H9 (cell line): ENCODE results near the gene NAP1L1. TPM values are rescaled to one million over a fixed set of nuclear protein-coding genes. Genes with fewer than 3 reads are reported as not detected.

Experiments
- DNase-seq: peaks from one replicate; pipeline ENCODE4 v3.0.0-alpha.2; 2017
- H2AFZ ChIP-seq: one replicate; pipeline ENCODE4 v1.6.1; 2013; ENCODE audit warnings: mild to moderate bottlenecking, low read length, control low read depth, moderate library complexity
- H2AK5ac ChIP-seq: 2 replicates; pipeline ENCODE4 v1.6.1; 2013; ENCODE audit warnings: low read length, control low read depth, mixed read lengths; ENCODE audit not compliant: insufficient read length
- H2BK120ac ChIP-seq: one replicate; pipeline ENCODE4 v1.6.1; 2013; ENCODE audit warnings: low read depth, mild to moderate bottlenecking, low read length, control low read depth, inconsistent platforms; ENCODE audit not compliant: poor library complexity, severe bottlenecking
- H2BK12ac ChIP-seq: 2 replicates; pipeline ENCODE4 v1.6.1; 2013; ENCODE audit warnings: low read length, control low read depth, mixed read lengths, low read depth; ENCODE audit not compliant: insufficient read length
- H2BK15ac ChIP-seq: 2 replicates; pipeline ENCODE4 v1.6.1; 2013; ENCODE audit warnings: low read depth, low read length, control low read depth
- H2BK20ac ChIP-seq: one replicate; pipeline ENCODE4 v1.6.1; 2013; ENCODE audit warnings: low read depth, mild to moderate bottlenecking, low read length, control low read depth, inconsistent platforms; ENCODE audit not compliant: poor library complexity, severe bottlenecking
- H2BK5ac ChIP-seq: 2 replicates; pipeline ENCODE4 v1.6.1; 2013; ENCODE audit warnings: low read length, control low read depth, mixed read lengths; ENCODE audit not compliant: insufficient read length
- H3K14ac ChIP-seq: 2 replicates; pipeline ENCODE4 v1.6.1; 2013; ENCODE audit warnings: low read length, control low read depth; ENCODE audit not compliant: insufficient read depth
- H3K18ac ChIP-seq: 2 replicates; pipeline ENCODE4 v1.6.1; 2013; ENCODE audit warnings: low read depth, mild to moderate bottlenecking, mixed read lengths, low read length, control low read depth; ENCODE audit not compliant: insufficient read length
- H3K23ac ChIP-seq: 2 replicates; pipeline ENCODE4 v1.6.1; 2013; ENCODE audit warnings: low read length, control low read depth, mixed read lengths, low read depth; ENCODE audit not compliant: insufficient read length
- H3K23me2 ChIP-seq: 2 replicates; pipeline ENCODE4 v1.6.1; 2013; ENCODE audit warnings: low read depth, mild to moderate bottlenecking, mixed read lengths, low read length, control low read depth; ENCODE audit not compliant: insufficient read length, poor library complexity, severe bottlenecking
- H3K27ac ChIP-seq: 2 replicates; pipeline ENCODE4 v1.5.1; 2013; ENCODE audit warnings: low read length, control low read depth, mixed read lengths, low read depth; ENCODE audit not compliant: insufficient read length
- H3K27me3 ChIP-seq: 2 replicates; pipeline ENCODE4 v1.6.1; 2013; ENCODE audit warnings: low read length, control low read depth, inconsistent platforms; ENCODE audit not compliant: insufficient read depth
- H3K4ac ChIP-seq: 2 replicates; pipeline ENCODE4 v1.6.1; 2013; ENCODE audit warnings: low read depth, mild to moderate bottlenecking, control low read depth, inconsistent platforms, low read length, moderate library complexity
- H3K4me1 ChIP-seq: 2 replicates; pipeline ENCODE4 v1.6.1; 2013; ENCODE audit warnings: low read length, control low read depth, inconsistent platforms; ENCODE audit not compliant: insufficient read depth
- H3K4me2 ChIP-seq: 2 replicates; pipeline ENCODE4 v1.6.1; 2013; ENCODE audit warnings: low read length, control low read depth, mixed read lengths; ENCODE audit not compliant: insufficient read length, insufficient read depth
- H3K56ac ChIP-seq: 2 replicates; pipeline ENCODE4 v1.6.1; 2013; ENCODE audit warnings: low read depth, mild to moderate bottlenecking, mixed read lengths, low read length, control low read depth; ENCODE audit not compliant: insufficient read length
- H3K79me1 ChIP-seq: 2 replicates; pipeline ENCODE4 v1.6.1; 2013; ENCODE audit warnings: low read depth, mild to moderate bottlenecking, moderate library complexity, low read length, control low read depth, inconsistent platforms; ENCODE audit not compliant: insufficient read depth, poor library complexity, severe bottlenecking
- H3K79me2 ChIP-seq: 2 replicates; pipeline ENCODE4 v1.6.1; 2013; ENCODE audit warnings: low read length, control low read depth, inconsistent platforms; ENCODE audit not compliant: insufficient read depth
- H3K9ac ChIP-seq: 2 replicates; pipeline ENCODE4 v1.6.1; 2013; ENCODE audit warnings: low read length, control low read depth, mixed read lengths; ENCODE audit not compliant: insufficient read length; ENCODE audit errors: extremely low read depth
- H3K9me3 ChIP-seq: one replicate; pipeline ENCODE4 v1.6.1; 2013; ENCODE audit warnings: low read depth, low read length, inconsistent platforms; ENCODE audit not compliant: control insufficient read depth
- H3T11ph ChIP-seq: one replicate; pipeline ENCODE4 v1.6.1; 2013; ENCODE audit warnings: mild to moderate bottlenecking, low read length, control low read depth, inconsistent platforms
- H4K20me1 ChIP-seq: one replicate; pipeline ENCODE4 v1.6.1; 2013; ENCODE audit not compliant: control insufficient read depth, insufficient read length, insufficient read depth
- H4K5ac ChIP-seq: 2 replicates; pipeline ENCODE4 v1.6.1; 2013; ENCODE audit warnings: low read depth, mild to moderate bottlenecking, mixed read lengths, low read length, control low read depth; ENCODE audit not compliant: insufficient read length
- H4K8ac ChIP-seq: replicated peaks from 2 replicates; pipeline ENCODE4 v1.6.1; 2013; ENCODE audit warnings: low read length, control low read depth, mixed read lengths, low read depth; ENCODE audit not compliant: insufficient read length
- H4K91ac ChIP-seq: 2 replicates; pipeline ENCODE4 v1.6.1; 2013; ENCODE audit warnings: low read depth, mild to moderate bottlenecking, moderate library complexity, mixed read lengths, low read length, control low read depth; ENCODE audit not compliant: insufficient read length
- H3K27ac Mint-ChIP-seq, 3 experiments: 2 replicates in 2 of 3; 3 replicates in 1 of 3; pipeline ENCODE4 v1.8.0; 2020 to 2021; ENCODE audit warnings: mixed read lengths in 3 of 3, mild to moderate bottlenecking in 1 of 3, moderate library complexity in 1 of 3
- H3K27me3 Mint-ChIP-seq: 2 replicates; pipeline ENCODE4 v1.8.0; 2021; ENCODE audit warnings: low read depth, mild to moderate bottlenecking, moderate library complexity, mixed read lengths
- H3K36me3 Mint-ChIP-seq, 3 experiments: 2 replicates in 2 of 3; 3 replicates in 1 of 3; pipeline ENCODE4 v1.8.0; 2020 to 2021; ENCODE audit warnings: low read depth in 3 of 3, mixed read lengths in 3 of 3; ENCODE audit not compliant: insufficient read depth in 1 of 3
- H3K4me1 Mint-ChIP-seq, 2 experiments: 2 replicates each; pipeline ENCODE4 v1.8.0; 2020; ENCODE audit warnings: mixed read lengths in 2 of 2
- H3K4me3 Mint-ChIP-seq, 2 experiments: 2 replicates in 1 of 2; 3 replicates in 1 of 2; pipeline ENCODE4 v1.8.0; 2020 to 2021; ENCODE audit warnings: mild to moderate bottlenecking in 2 of 2, mixed read lengths in 2 of 2, moderate library complexity in 1 of 2
- H3K9me3 Mint-ChIP-seq, 2 experiments: 2 replicates in 1 of 2; 3 replicates in 1 of 2; pipeline ENCODE4 v1.8.0; 2020; ENCODE audit warnings: mild to moderate bottlenecking in 2 of 2, mixed read lengths in 2 of 2, moderate library complexity in 1 of 2
- WGBS: extraction: QIAGEN DNeasy Blood & Tissue Kit; methylation state at CpG from one replicate; pipeline ENCODE4 v1.1.7; 2013; ENCODE audit warnings: missing lambda C conversion rate, low lambda C conversion rate, mixed read lengths; ENCODE audit not compliant: insufficient read length; ENCODE audit errors: extremely low coverage; 5-methylcytosine and 5-hydroxymethylcytosine counted together
- total RNA-seq: library from RNA; stranded (reverse); gene quantifications from 2 replicates; pipeline ENCODE4 v1.2.1, GENCODE V29; 2021
- TF ChIP-seq, protein P1 (sequence below): fragments of 200-600 bp; sonication (generic); conservative IDR thresholded peaks from 3 replicates; pipeline ENCODE4 v1.8.0; 2021; ENCODE audit warnings: antibody characterized with exemption, mild to moderate bottlenecking

Gene NAP1L1
- total RNA-seq, 1 experiment from 2014 or later: 1,012 TPM

DNA sequence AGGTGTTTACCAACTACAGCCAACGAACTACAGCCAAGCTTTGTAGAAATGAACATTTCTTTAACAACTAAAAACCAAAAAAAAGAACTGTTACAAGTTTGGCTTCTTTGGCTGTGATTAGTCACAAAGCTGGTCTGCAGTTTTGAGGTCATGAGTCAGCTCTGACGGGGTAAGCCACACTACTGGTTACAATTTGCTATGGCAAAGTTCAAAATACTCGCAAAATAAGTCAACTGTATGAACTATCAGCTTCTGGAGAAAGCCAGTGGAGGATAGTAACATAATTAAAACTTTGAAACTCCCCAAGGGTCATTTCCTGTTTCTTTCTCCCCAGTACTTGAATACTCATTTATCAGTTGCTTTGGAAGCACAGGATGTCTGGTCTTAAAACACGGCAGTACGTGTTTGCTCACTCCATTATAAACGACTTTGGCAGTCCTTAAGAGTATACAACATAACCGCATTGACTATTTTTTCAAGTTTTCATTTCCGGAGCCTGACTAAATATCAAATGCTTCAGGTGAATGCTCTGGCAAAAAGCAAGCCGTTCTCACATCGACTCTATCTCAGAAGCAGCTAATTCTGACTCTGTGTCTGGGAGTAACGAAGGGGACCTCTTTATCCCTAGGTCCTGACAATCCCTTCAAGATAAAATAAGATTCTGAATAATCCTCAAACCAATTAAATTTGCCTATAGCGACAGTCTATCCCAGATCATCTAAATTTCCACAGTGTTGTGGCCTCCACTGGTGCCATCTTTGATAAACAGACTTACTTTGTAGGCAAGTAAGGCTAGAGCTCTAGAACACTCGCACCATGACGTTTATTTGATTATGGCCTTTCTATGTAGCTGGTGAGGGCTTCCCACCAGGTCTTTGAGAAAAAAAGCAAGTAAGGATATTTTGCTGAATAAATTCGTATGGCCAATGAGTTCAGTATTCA, 63.5 kb downstream of the NAP1L1 start:
- H3K14ac ChIP-seq: no peak overlapping the region
- H3K23ac ChIP-seq: no peak overlapping the region
- no peak overlapping the region for H3K9ac ChIP-seq
- no peak overlapping the region for H4K5ac ChIP-seq
- Mint-ChIP-seq H3K9me3 (no peaks in the 10 kb centered on the region), H3K36me3 (no peaks in the 10 kb centered on the region), H3K27me3 (no peaks in the 10 kb centered on the region), H3K27ac (peak overlapping the region in 2 of 3 experiments; percentile 84 to 90; a peak in 3 of 7 replicates), H3K4me3 (no peak overlapping the region; a peak in 1 of 5 replicates), H3K4me1 (peaks cover 41 to 48% of the 10 kb centered on the region in 2 experiments)
- H2AFZ ChIP-seq: no peak overlapping the region
- H2BK15ac ChIP-seq: no peak overlapping the region
- TF ChIP-seq, protein P1, sequence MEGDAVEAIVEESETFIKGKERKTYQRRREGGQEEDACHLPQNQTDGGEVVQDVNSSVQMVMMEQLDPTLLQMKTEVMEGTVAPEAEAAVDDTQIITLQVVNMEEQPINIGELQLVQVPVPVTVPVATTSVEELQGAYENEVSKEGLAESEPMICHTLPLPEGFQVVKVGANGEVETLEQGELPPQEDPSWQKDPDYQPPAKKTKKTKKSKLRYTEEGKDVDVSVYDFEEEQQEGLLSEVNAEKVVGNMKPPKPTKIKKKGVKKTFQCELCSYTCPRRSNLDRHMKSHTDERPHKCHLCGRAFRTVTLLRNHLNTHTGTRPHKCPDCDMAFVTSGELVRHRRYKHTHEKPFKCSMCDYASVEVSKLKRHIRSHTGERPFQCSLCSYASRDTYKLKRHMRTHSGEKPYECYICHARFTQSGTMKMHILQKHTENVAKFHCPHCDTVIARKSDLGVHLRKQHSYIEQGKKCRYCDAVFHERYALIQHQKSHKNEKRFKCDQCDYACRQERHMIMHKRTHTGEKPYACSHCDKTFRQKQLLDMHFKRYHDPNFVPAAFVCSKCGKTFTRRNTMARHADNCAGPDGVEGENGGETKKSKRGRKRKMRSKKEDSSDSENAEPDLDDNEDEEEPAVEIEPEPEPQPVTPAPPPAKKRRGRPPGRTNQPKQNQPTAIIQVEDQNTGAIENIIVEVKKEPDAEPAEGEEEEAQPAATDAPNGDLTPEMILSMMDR: no peak
- H3K27me3 ChIP-seq: no peaks in the 10 kb centered on the region
- H3K79me1 ChIP-seq: no peaks in the 10 kb centered on the region
- no peak overlapping the region for H3K4ac ChIP-seq
- H3K4me2 ChIP-seq: no peak overlapping the region
- no CpG with 5 or more reads among the region's 15 CpGs for WGBS
- no peak overlapping the region for H3K27ac ChIP-seq
- no peak overlapping the region for H2BK5ac ChIP-seq
- no peak overlapping the region for H2BK20ac ChIP-seq
- H4K8ac ChIP-seq: no peak overlapping the region
- H3K23me2 ChIP-seq: no peaks in the 10 kb centered on the region
- no peaks in the 10 kb centered on the region for H3K9me3 ChIP-seq
- H3K4me1 ChIP-seq: peaks cover 4% of the 10 kb centered on the region; the same call in 1 of the 2 replicates
- no peak overlapping the region for H2BK120ac ChIP-seq
- no peaks in the 10 kb centered on the region for H3K79me2 ChIP-seq
- H4K20me1 ChIP-seq: no peaks in the 10 kb centered on the region
- H2BK12ac ChIP-seq: no peak overlapping the region
- H2AK5ac ChIP-seq: no peak overlapping the region
- DNase-seq: no peak
- H3K18ac ChIP-seq: no peak overlapping the region
- H3T11ph ChIP-seq: no peak overlapping the region
- no peak overlapping the region for H3K56ac ChIP-seq
- no peak overlapping the region for H4K91ac ChIP-seq
